ENCODE results near the gene TOP3B.

TOP3B gene

GRCh38 chr22:22013559-22014284 lies 31.1 kb upstream of the TOP3B start:
- DNase-seq = no peak

GRCh38 chr22:22011964-22012363 lies 29.4 kb upstream of the TOP3B start:
- DNase-seq = no peak

- DNase-seq = no peak
These were observed 27.8 kb upstream of the TOP3B start for GRCh38 chr22:22010358-22010757.

GRCh38 chr22:22009661-22010060 lies 27.1 kb upstream of the TOP3B start:
- no peak for DNase-seq

GRCh38 chr22:22006596-22006990 lies 24.0 kb upstream of the TOP3B start:
- no peak for DNase-seq

- no peak for DNase-seq
These were observed 23.5 kb upstream of the TOP3B start for GRCh38 chr22:22005945-22006595.

- no peak for DNase-seq
These were observed 20.6 kb upstream of the TOP3B start for GRCh38 chr22:22003233-22003632.

- DNase-seq = no peak
These were observed 20.0 kb upstream of the TOP3B start for GRCh38 chr22:22002526-22003055.

- no peak for DNase-seq
These were observed 19.3 kb upstream of the TOP3B start for GRCh38 chr22:22001664-22002525.

- no peak for DNase-seq
These were observed 16.1 kb upstream of the TOP3B start for GRCh38 chr22:21998595-21999247.

GRCh38 chr22:21996175-21996720 lies 13.7 kb upstream of the TOP3B start:
- no peak for DNase-seq

- no peak for DNase-seq
These were observed 13.1 kb upstream of the TOP3B start for GRCh38 chr22:21995660-21996059.

- no peak for DNase-seq
These were observed 12.4 kb upstream of the TOP3B start for GRCh38 chr22:21994881-21995444.

GRCh38 chr22:21992593-21993237 lies 10.1 kb upstream of the TOP3B start:
- DNase-seq = no peak

- DNase-seq = no peak
These were observed 9.2 kb upstream of the TOP3B start for GRCh38 chr22:21991774-21992173.

GRCh38 chr22:21991304-21991596 lies 8.7 kb upstream of the TOP3B start:
- DNase-seq = no peak

GRCh38 chr22:21990445-21991303 lies 8.1 kb upstream of the TOP3B start:
- DNase-seq = no peak

- DNase-seq = no peak
These were observed 6.5 kb upstream of the TOP3B start for GRCh38 chr22:21989049-21989448.

- no peak for DNase-seq
These were observed 2.6 kb upstream of the TOP3B start for GRCh38 chr22:21985214-21985613.

GRCh38 chr22:21984793-21985192 lies 2.2 kb upstream of the TOP3B start:
- DNase-seq = no peak

GRCh38 chr22:21981874-21982273 lies 713 bp downstream of the TOP3B start:
- DNase-seq = no peak

Data from CD4-positive, alpha-beta T cell treated with Interleukin-4 for 4 hours (primary cell).